SK-N-SH (cell line): Measurements from ENCODE around the gene TECPR1. TPM values are rescaled to one million over a fixed set of nuclear protein-coding genes. Genes with fewer than 3 reads are reported as not detected.

Source experiments
- CTCF ChIA-PET: fragments of 300-600, 350-600 bp; formaldehyde crosslinking; extraction: SDS; loops from one replicate; lab custom pipeline; 2021; lab: Yijun Ruan, JAX
- POLR2A ChIA-PET: fragments of 350-600 bp; sonication (Branson Sonifier 250); formaldehyde crosslinking; extraction: SDS; loops from one replicate; lab custom pipeline; 2020; ENCODE audit warnings: antibody characterized with exemption, inconsistent platforms; lab: Yijun Ruan, JAX
- DNase-seq: peaks from one replicate; pipeline ENCODE4 v3.0.0; 2012
- H2AFZ ChIP-seq: fragments of 200-600 bp; sonication (generic); 2 replicates; pipeline ENCODE4 v1.8.1; 2016; ENCODE audit warnings: antibody characterized with exemption, mild to moderate bottlenecking, low read depth
- H3F3A ChIP-seq: fragments of 200-600 bp; sonication (generic); replicated peaks from 2 replicates; pipeline ENCODE3; 2016; ENCODE audit warnings: antibody characterized with exemption, mild to moderate bottlenecking; ENCODE audit not compliant: insufficient read depth
- H3K27ac ChIP-seq, 2 experiments: fragments of 200-500 bp in 1 of 2; fragments of 200-600 bp in 1 of 2; sonication (Bioruptor generic) in 1 of 2; sonication (generic), shearing (Covaris generic) in 1 of 2; 2 replicates each; pipeline versions ENCODE4 v1.5.1 to v1.6.1; 2014 to 2016; ENCODE audit warnings: low read depth in 2 of 2, inconsistent platforms in 1 of 2, low read length in 1 of 2, mild to moderate bottlenecking in 1 of 2, mixed read lengths in 1 of 2
- H3K27me3 ChIP-seq: fragments of 200-600 bp; sonication (generic), shearing (Covaris generic); 2 replicates; pipeline ENCODE4 v1.6.1; 2016; ENCODE audit warnings: mixed run types; ENCODE audit not compliant: insufficient read depth
- H3K36me3 ChIP-seq, 2 experiments: fragments of 200-500 bp in 1 of 2; fragments of 200-600 bp in 1 of 2; sonication (Bioruptor generic) in 1 of 2; sonication (generic) in 1 of 2; replicated peaks in 1 of 2; 2 replicates each; pipeline versions ENCODE3 to v1.5.1; 2014 to 2016; ENCODE audit warnings: low read length in 1 of 2, mild to moderate bottlenecking in 1 of 2; ENCODE audit not compliant: insufficient read depth in 2 of 2, control insufficient read depth in 1 of 2
- H3K4me1 ChIP-seq, 2 experiments: fragments of 200-500 bp in 1 of 2; fragments of 200-600 bp in 1 of 2; sonication (Bioruptor generic) in 1 of 2; sonication (generic), shearing (Covaris generic) in 1 of 2; 2 replicates each; pipeline versions ENCODE4 v1.5.1 to v1.6.1; 2014 to 2016; ENCODE audit warnings: low read depth in 1 of 2, low read length in 1 of 2, mixed run types in 1 of 2; ENCODE audit not compliant: insufficient read depth in 2 of 2, control insufficient read depth in 1 of 2
- H3K4me2 ChIP-seq: fragments of 200-600 bp; sonication (generic), shearing (Covaris generic); 2 replicates; pipeline ENCODE4 v1.6.1; 2017; ENCODE audit warnings: mixed run types
- H3K4me3 ChIP-seq, 2 experiments: fragments of 200-500 bp in 1 of 2; fragments of 200-600 bp in 1 of 2; sonication (Bioruptor generic) in 1 of 2; sonication (generic), shearing (Covaris generic) in 1 of 2; 2 replicates each; pipeline versions ENCODE4 v1.5.1 to v1.8.1; 2014 to 2016; ENCODE audit warnings: low read depth in 2 of 2, inconsistent platforms in 1 of 2, low read length in 1 of 2, mild to moderate bottlenecking in 1 of 2, mixed read lengths in 1 of 2, moderate library complexity in 1 of 2
- H3K79me2 ChIP-seq: fragments of 200-600 bp; sonication (generic); 2 replicates; pipeline ENCODE4 v1.8.1; 2017; ENCODE audit warnings: mild to moderate bottlenecking; ENCODE audit not compliant: insufficient read depth
- H3K9ac ChIP-seq: fragments of 200-600 bp; sonication (generic); 2 replicates; pipeline ENCODE4 v1.6.1; 2017; ENCODE audit warnings: mixed run types
- H3K9me2 ChIP-seq: fragments of 200-600 bp; sonication (generic); 2 replicates; pipeline ENCODE4 v1.6.1; 2017; ENCODE audit warnings: mixed run types
- H3K9me3 ChIP-seq: fragments of 200-600 bp; sonication (generic); 2 replicates; pipeline ENCODE4 v1.6.1; 2017; ENCODE audit warnings: mixed run types, mild to moderate bottlenecking, moderate library complexity
- H4K20me1 ChIP-seq: fragments of 200-600 bp; sonication (generic); 2 replicates; pipeline ENCODE4 v1.6.1; 2017; ENCODE audit warnings: mild to moderate bottlenecking, mixed run types; ENCODE audit not compliant: insufficient read depth
- CTCF ChIP-seq: fragments of 200-600 bp; sonication (generic); IDR thresholded peaks from 2 replicates; pipeline ENCODE4 v1.6.1; 2017; ENCODE audit warnings: antibody characterized with exemption, mild to moderate bottlenecking, moderate library complexity
- EP300 ChIP-seq, 2 experiments: IDR thresholded peaks; 2 replicates each; pipeline versions ENCODE4 v1.4.0 to v1.6.1; 2012; ENCODE audit warnings: borderline replicate concordance in 1 of 2, low read depth in 1 of 2, low read length in 1 of 2
- FOSL2 ChIP-seq: IDR thresholded peaks from 2 replicates; pipeline ENCODE4 v1.4.0; 2012; ENCODE audit warnings: low read depth, mild to moderate bottlenecking, moderate library complexity, borderline replicate concordance
- FOXJ3 ChIP-seq: sonication (generic); formaldehyde crosslinking; IDR thresholded peaks from 2 replicates; pipeline ENCODE4 v1.5.1; 2020; ENCODE audit warnings: mild to moderate bottlenecking, missing genetic modification reagents
- FOXM1 ChIP-seq: IDR thresholded peaks from 2 replicates; pipeline ENCODE4 v1.4.0; 2012; ENCODE audit warnings: low read depth, mild to moderate bottlenecking
- GABPA ChIP-seq: IDR thresholded peaks from 2 replicates; pipeline ENCODE4 v1.4.0; 2012; ENCODE audit warnings: low read depth, mild to moderate bottlenecking
- JUND ChIP-seq: IDR thresholded peaks from 2 replicates; pipeline ENCODE4 v1.4.0; 2012
- MEF2A ChIP-seq: IDR thresholded peaks from 2 replicates; pipeline ENCODE4 v1.4.0; 2012; ENCODE audit warnings: low read depth, borderline replicate concordance
- MXI1 ChIP-seq: IDR thresholded peaks from 2 replicates; pipeline ENCODE4 v1.6.1; 2012; ENCODE audit warnings: mild to moderate bottlenecking, low read depth, low read length, improper control_type of control experiment
- PBX3 ChIP-seq: IDR thresholded peaks from 2 replicates; pipeline ENCODE4; 2012
- POLR2AphosphoS5 ChIP-seq: IDR thresholded peaks from 2 replicates; pipeline ENCODE4 v1.6.1; 2012; ENCODE audit warnings: low read depth, low read length
- REST ChIP-seq: IDR thresholded peaks from 2 replicates; pipeline ENCODE4 v1.6.1; 2012; ENCODE audit warnings: mild to moderate bottlenecking, low read depth, low read length, moderate library complexity
- RFX5 ChIP-seq: IDR thresholded peaks from 2 replicates; pipeline ENCODE4 v1.6.1; 2012; ENCODE audit warnings: mild to moderate bottlenecking, improper control_type of control experiment, low read length
- RXRA ChIP-seq: IDR thresholded peaks from 2 replicates; pipeline ENCODE4 v1.4.0; 2012; ENCODE audit warnings: low read depth, mild to moderate bottlenecking, borderline replicate concordance
- SMC3 ChIP-seq: IDR thresholded peaks from 2 replicates; pipeline ENCODE4 v1.6.1; 2012; ENCODE audit warnings: low read depth, low read length, improper control_type of control experiment
- TAF1 ChIP-seq: IDR thresholded peaks from 2 replicates; pipeline ENCODE4 v1.6.1; 2012; ENCODE audit warnings: low read depth, mild to moderate bottlenecking, low read length, moderate library complexity, borderline replicate concordance
- TEAD4 ChIP-seq: IDR thresholded peaks from 2 replicates; pipeline ENCODE4 v1.4.0; 2012; ENCODE audit warnings: mild to moderate bottlenecking, borderline replicate concordance; ENCODE audit not compliant: insufficient read depth
- USF1 ChIP-seq: IDR thresholded peaks from 2 replicates; pipeline ENCODE4 v1.4.0; 2012; ENCODE audit warnings: low read depth, borderline replicate concordance
- USF2 ChIP-seq: fragments of 150-350 bp; IDR thresholded peaks from 2 replicates; pipeline ENCODE4 v1.6.1; 2017; ENCODE audit warnings: antibody characterized with exemption, low read length, low read depth, borderline replicate concordance
- YY1 ChIP-seq: IDR thresholded peaks from 2 replicates; pipeline ENCODE4 v1.4.0; 2012; ENCODE audit warnings: low read depth, mild to moderate bottlenecking
- ZBTB33 ChIP-seq: IDR thresholded peaks from 2 replicates; pipeline ENCODE4 v1.4.0; 2012; ENCODE audit warnings: low read depth, borderline replicate concordance
- WGBS: methylation state at CpG from one replicate; pipeline ENCODE4 v1.1.6; 2017; ENCODE audit warnings: low lambda C conversion rate; 5-methylcytosine and 5-hydroxymethylcytosine counted together
- polyA plus RNA-seq, 3 experiments: library from polyadenylated mRNA; depleted of rRNA; stranded (reverse); fragments of >200 nt; gene quantifications; 2 replicates each; pipeline ENCODE4 v1.2.3, GENCODE V29; 2012

Gene TECPR1
- 6.6 and 6.8 TPM in 2 replicates for polyA plus RNA-seq (2012; rRNA removed)
- 3.3 and 4.3 TPM in 2 replicates for polyA plus RNA-seq (2012; cell fraction: cytosol; rRNA removed)
- polyA plus RNA-seq (2012; cell fraction: nucleus; rRNA removed), result 26.3 and 41.0 TPM in 2 replicates

GRCh38 chr7:98251601-98252424 is at the start of gene TECPR1:
TECPR1 (minus strand) TSS chr7:98252232; CDS start chr7:98246146, 6,086 bp downstream.
- peak; percentile 100 for DNase-seq
- peaks cover 72% of the 10 kb centered on the region for H3K79me2 ChIP-seq
- TF ChIP-seq TEAD4 (no peak), USF2 (no peak), TAF1 (0 out of 2 replicates have a peak, but pooled peaks have one; percentile 13), MEF2A (no peak), RFX5 (peak; percentile 75), EP300 (IDR thresholded peaks at IDR 0.05; ENCODE audit: borderline replicate concordance in 1 of 2, low read depth in 1 of 2, low read length in 1 of 2) (no peak), ZBTB33 (no peak), REST (no peak), MXI1 (peak; percentile 77; the same call in 1 of the 2 replicates), CTCF (no peak), YY1 (no peak), PBX3 (no peak), FOSL2 (no peak), FOXM1 (no peak), GABPA (peak; percentile 91), USF1 (no peak), POLR2AphosphoS5 (peak; percentile 64), SMC3 (no peak), JUND (no peak), RXRA (peak; percentile 96; the same call in 1 of the 2 replicates), FOXJ3 (CRISPR knock-in tag) (no peak)

More at GRCh38 chr7:98251601-98252424, at the start of gene TECPR1:
- H3K4me3 ChIP-seq, result peak within 1 kb of the TSS; percentile 79 to 100
- H4K20me1 ChIP-seq, result no peaks in the 10 kb centered on the region
- ChIA-PET POLR2A (no interaction called here), CTCF (no interaction called here)
- no peaks in the 10 kb centered on the region for H3K27me3 ChIP-seq
- H3K4me2 ChIP-seq, result peak within 1 kb of the TSS; percentile 98
- H3K36me3 ChIP-seq, result peaks cover 10 to 11% of the 10 kb centered on the region in 2 experiments
- peaks cover 15 to 19% of the 10 kb centered on the region in 2 experiments; a peak in 2 of 4 replicates for H3K4me1 ChIP-seq
- WGBS, result 3% methylated on average over 45 of the region's 69 CpGs
- H2AFZ ChIP-seq, result peak within 1 kb of the TSS; percentile 95
- no peaks in the 10 kb centered on the region for H3K9me2 ChIP-seq
- peak within 1 kb of the TSS; percentile 80 for H3K9ac ChIP-seq
- H3K9me3 ChIP-seq, result no peaks in the 10 kb centered on the region
- H3K27ac ChIP-seq, result peak within 1 kb of the TSS; percentile 55 to 68; a peak in 2 of 4 replicates
- peaks cover 3% of the 10 kb centered on the region for H3F3A ChIP-seq
